LHCN-M2 (cell line): ENCODE data around the gene SAAL1. TPM values are rescaled to one million over a fixed set of nuclear protein-coding genes. Genes with fewer than 3 reads are reported as not detected.

Experiments
- total RNA-seq: library from RNA; depleted of rRNA; stranded (reverse); fragments of >200 nt; gene quantifications from 2 replicates; pipeline ENCODE4 v1.2.3, GENCODE V29; 2014; rRNA removed

SAAL1 gene
- total RNA-seq, 1 experiment from 2014 or later, result 23.8 TPM

Other genes with a start within 250 kb of the SAAL1 start
- gene SERGEF, start 93.0 kb downstream of the SAAL1 start, total RNA-seq, result 11.4 and 15.3 TPM in 2 replicates
- gene TPH1, start 59.8 kb downstream of the SAAL1 start, total RNA-seq, result 0.13 TPM in 1 of 2 replicates, not detected in the other
- gene MRGPRX3, start 26.5 kb upstream of the SAAL1 start, total RNA-seq, result not detected in 2 replicates
- not detected in 2 replicates for gene MRGPRX4, start 66.8 kb upstream of the SAAL1 start, total RNA-seq
- not detected in 2 replicates for gene SAA4, start 130.7 kb upstream of the SAAL1 start, total RNA-seq
- not detected in 2 replicates for gene SAA2, start 142.6 kb upstream of the SAAL1 start, total RNA-seq
- 1.7 and 1.9 TPM in 2 replicates for gene SAA1, start 160.2 kb upstream of the SAAL1 start, total RNA-seq
- gene HPS5, start 216.1 kb upstream of the SAAL1 start, total RNA-seq, result 29.0 and 34.6 TPM in 2 replicates
- 74.3 and 74.6 TPM in 2 replicates for gene GTF2H1, start 216.5 kb upstream of the SAAL1 start, total RNA-seq